Measurements from ENCODE around the gene ANKRD18B.
A peak's percentile ranks its signal among the peaks of the same experiment; 100 is the strongest.
"Not testable (repeated sequence)": the region's sequence is repeated elsewhere in the genome, so short reads cannot be mapped to it uniquely, and the experiment has no call there.

ANKRD18B gene

DNA sequence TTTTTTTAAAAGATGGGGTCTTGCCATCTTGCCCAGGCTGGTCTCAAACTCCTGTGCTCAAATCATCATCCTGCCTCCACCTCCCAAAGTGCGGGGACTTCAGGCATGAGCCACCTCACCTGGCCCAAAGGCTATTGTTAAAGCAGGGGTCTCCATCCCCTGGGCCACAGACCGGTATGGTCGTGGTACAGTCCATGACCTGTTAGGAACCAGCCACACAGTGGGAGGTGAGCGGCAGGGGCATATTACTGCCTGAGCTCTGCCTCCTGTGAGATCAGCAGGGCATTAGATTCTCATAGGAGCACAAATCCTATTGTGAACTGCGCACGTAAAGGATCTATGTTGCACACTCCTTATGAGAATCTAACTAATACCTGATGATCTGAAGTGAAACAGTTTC is 43.1 kb upstream of the ANKRD18B start:
- no peak for TF ChIP-seq PPARA (CRISPR knock-in tag; IDR thresholded peaks at IDR 0.05; ENCODE audit: borderline replicate concordance)
- no peak for TF ChIP-seq ZNF565 (CRISPR knock-in tag; conservative IDR thresholded peaks at IDR 0.05; ENCODE audit: low read depth)
- ATAC-seq, result no peak

DNA sequence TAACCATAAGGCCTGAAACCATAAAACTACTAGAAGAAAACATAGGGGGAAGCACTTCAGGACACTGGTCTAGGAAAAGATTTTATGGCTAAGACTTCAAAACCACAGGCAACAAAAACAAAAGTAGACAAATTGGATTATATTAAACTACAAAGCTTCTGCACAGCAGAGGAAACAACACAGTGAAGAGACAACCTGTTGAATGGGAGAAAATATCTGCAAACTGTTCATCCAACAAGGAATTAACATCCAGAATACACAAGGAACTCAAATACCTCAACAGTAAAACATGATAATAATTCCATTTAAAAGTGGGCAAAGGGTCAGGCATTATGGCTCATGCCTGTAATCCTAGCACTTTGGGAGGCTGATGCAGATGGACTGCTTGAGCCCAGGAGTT is 38.7 kb upstream of the ANKRD18B start:
- ATAC-seq, result not testable (repeated sequence)

DNA sequence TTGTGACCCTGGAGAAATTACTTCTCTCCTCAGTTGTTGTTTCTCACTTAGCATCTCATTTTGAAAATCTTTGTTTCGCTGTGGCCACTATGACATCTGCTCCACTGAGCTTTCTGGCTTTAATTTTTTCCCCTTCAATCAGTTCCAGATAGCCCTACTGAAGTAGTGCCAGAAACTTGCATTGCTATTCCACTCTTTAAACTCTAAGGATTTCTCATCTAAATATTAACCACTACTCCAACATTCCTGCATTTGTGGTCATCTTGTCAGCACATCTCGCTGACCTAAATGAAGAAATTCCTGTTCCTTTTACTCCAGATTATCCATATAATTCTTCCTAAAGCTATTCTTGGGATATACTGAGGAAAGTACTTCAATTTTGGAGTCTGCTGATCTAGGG is 35.0 kb upstream of the ANKRD18B start:
- no peak for TF ChIP-seq PPARA (CRISPR knock-in tag; IDR thresholded peaks at IDR 0.05; ENCODE audit: borderline replicate concordance)
- TF ChIP-seq ZNF8 (CRISPR knock-in tag; IDR thresholded peaks at IDR 0.05), result no peak
- TF ChIP-seq ESRRG (CRISPR knock-in tag; IDR thresholded peaks at IDR 0.05), result no peak
- TF ChIP-seq, protein P1, sequence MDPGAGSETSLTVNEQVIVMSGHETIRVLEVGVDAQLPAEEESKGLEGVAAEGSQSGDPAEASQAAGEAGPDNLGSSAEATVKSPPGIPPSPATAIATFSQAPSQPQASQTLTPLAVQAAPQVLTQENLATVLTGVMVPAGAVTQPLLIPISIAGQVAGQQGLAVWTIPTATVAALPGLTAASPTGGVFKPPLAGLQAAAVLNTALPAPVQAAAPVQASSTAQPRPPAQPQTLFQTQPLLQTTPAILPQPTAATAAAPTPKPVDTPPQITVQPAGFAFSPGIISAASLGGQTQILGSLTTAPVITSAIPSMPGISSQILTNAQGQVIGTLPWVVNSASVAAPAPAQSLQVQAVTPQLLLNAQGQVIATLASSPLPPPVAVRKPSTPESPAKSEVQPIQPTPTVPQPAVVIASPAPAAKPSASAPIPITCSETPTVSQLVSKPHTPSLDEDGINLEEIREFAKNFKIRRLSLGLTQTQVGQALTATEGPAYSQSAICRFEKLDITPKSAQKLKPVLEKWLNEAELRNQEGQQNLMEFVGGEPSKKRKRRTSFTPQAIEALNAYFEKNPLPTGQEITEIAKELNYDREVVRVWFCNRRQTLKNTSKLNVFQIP (CRISPR knock-in tag; IDR thresholded peaks at IDR 0.05; ENCODE audit: borderline replicate concordance, low read depth), result no peak
- TF ChIP-seq GLIS3 (CRISPR knock-in tag; IDR thresholded peaks at IDR 0.05), result no peak
- no peak for TF ChIP-seq OSR1 (CRISPR knock-in tag; IDR thresholded peaks at IDR 0.05)
- no peak for TF ChIP-seq BACH2 (CRISPR knock-in tag; IDR thresholded peaks at IDR 0.05; ENCODE audit: borderline replicate concordance)
- TF ChIP-seq ZC3H10 (CRISPR knock-in tag; IDR thresholded peaks at IDR 0.05), result no peak
- no peak for TF ChIP-seq TCF4 (CRISPR knock-in tag; IDR thresholded peaks at IDR 0.05; ENCODE audit: borderline replicate concordance)
- TF ChIP-seq SNAI2 (CRISPR knock-in tag; IDR thresholded peaks at IDR 0.05), result no peak
- TF ChIP-seq ZFP30 (CRISPR knock-in tag; IDR thresholded peaks at IDR 0.05), result no peak
- TF ChIP-seq ZNF565 (CRISPR knock-in tag; conservative IDR thresholded peaks at IDR 0.05; ENCODE audit: low read depth), result no peak
- TF ChIP-seq, protein P2, sequence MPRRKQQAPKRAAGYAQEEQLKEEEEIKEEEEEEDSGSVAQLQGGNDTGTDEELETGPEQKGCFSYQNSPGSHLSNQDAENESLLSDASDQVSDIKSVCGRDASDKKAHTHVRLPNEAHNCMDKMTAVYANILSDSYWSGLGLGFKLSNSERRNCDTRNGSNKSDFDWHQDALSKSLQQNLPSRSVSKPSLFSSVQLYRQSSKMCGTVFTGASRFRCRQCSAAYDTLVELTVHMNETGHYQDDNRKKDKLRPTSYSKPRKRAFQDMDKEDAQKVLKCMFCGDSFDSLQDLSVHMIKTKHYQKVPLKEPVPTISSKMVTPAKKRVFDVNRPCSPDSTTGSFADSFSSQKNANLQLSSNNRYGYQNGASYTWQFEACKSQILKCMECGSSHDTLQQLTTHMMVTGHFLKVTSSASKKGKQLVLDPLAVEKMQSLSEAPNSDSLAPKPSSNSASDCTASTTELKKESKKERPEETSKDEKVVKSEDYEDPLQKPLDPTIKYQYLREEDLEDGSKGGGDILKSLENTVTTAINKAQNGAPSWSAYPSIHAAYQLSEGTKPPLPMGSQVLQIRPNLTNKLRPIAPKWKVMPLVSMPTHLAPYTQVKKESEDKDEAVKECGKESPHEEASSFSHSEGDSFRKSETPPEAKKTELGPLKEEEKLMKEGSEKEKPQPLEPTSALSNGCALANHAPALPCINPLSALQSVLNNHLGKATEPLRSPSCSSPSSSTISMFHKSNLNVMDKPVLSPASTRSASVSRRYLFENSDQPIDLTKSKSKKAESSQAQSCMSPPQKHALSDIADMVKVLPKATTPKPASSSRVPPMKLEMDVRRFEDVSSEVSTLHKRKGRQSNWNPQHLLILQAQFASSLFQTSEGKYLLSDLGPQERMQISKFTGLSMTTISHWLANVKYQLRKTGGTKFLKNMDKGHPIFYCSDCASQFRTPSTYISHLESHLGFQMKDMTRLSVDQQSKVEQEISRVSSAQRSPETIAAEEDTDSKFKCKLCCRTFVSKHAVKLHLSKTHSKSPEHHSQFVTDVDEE (CRISPR knock-in tag; IDR thresholded peaks at IDR 0.05), result no peak
- TF ChIP-seq, protein P3, sequence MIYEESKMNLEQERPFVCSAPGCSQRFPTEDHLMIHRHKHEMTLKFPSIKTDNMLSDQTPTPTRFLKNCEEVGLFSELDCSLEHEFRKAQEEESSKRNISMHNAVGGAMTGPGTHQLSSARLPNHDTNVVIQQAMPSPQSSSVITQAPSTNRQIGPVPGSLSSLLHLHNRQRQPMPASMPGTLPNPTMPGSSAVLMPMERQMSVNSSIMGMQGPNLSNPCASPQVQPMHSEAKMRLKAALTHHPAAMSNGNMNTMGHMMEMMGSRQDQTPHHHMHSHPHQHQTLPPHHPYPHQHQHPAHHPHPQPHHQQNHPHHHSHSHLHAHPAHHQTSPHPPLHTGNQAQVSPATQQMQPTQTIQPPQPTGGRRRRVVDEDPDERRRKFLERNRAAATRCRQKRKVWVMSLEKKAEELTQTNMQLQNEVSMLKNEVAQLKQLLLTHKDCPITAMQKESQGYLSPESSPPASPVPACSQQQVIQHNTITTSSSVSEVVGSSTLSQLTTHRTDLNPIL (CRISPR knock-in tag; IDR thresholded peaks at IDR 0.05; ENCODE audit: low read depth), result no peak
- TF ChIP-seq ISL1 (CRISPR knock-in tag; IDR thresholded peaks at IDR 0.05), result no peak
- no peak for TF ChIP-seq ZFP3 (CRISPR knock-in tag; IDR thresholded peaks at IDR 0.05)
- no peak for TF ChIP-seq TOX (CRISPR knock-in tag; IDR thresholded peaks at IDR 0.05; ENCODE audit: borderline replicate concordance)
- no peak for TF ChIP-seq CSDC2 (CRISPR knock-in tag; IDR thresholded peaks at IDR 0.05)
- TF ChIP-seq, protein P4, sequence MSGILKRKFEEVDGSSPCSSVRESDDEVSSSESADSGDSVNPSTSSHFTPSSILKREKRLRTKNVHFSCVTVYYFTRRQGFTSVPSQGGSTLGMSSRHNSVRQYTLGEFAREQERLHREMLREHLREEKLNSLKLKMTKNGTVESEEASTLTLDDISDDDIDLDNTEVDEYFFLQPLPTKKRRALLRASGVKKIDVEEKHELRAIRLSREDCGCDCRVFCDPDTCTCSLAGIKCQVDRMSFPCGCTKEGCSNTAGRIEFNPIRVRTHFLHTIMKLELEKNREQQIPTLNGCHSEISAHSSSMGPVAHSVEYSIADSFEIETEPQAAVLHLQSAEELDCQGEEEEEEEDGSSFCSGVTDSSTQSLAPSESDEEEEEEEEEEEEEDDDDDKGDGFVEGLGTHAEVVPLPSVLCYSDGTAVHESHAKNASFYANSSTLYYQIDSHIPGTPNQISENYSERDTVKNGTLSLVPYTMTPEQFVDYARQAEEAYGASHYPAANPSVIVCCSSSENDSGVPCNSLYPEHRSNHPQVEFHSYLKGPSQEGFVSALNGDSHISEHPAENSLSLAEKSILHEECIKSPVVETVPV (CRISPR knock-in tag; IDR thresholded peaks at IDR 0.05), result no peak
- TF ChIP-seq ARNTL (CRISPR knock-in tag; IDR thresholded peaks at IDR 0.05; ENCODE audit: borderline replicate concordance, low read depth), result no peak
- peak; percentile 83 for ATAC-seq

DNA sequence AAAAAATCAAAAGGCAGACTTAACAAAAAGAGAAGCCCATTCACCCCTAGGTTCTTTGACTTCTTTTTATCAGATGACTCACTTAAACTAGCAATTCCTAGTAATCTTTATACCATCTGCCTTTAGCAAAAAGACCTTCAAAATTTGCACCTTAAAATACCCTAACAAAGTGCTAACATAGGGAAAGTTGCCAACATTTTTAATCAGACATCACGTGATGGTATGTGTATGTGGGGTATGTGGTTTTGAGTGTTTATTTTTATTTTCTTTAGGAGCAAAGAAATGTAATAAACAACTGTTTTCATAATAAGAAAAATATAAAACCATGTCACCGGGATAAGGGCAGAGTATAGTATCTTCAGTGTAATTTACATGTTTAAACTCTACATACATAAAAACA is 30.2 kb upstream of the ANKRD18B start:
- not testable (repeated sequence) for ATAC-seq

DNA sequence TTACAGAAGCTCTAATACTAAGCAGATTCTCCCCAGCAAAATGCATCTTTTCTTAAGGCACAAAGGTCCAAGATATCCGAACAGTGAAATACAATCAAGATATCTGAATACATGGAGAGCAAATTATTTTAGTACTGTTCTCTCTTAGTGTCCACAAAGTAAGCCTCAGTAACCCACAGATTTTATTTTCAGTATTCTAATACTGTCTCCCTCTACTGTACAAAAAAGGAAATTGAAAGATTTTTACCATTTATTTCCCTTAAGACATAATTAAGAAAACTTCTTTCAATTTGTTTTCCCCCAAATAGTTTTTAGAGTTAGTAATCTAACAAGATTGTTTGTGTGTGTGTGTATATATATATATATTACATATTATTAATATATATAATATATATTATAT is 25.7 kb upstream of the ANKRD18B start:
- peak; percentile 56 for ATAC-seq
- no peak for TF ChIP-seq TCF4 (CRISPR knock-in tag; IDR thresholded peaks at IDR 0.05; ENCODE audit: borderline replicate concordance)
- TF ChIP-seq, protein P5, sequence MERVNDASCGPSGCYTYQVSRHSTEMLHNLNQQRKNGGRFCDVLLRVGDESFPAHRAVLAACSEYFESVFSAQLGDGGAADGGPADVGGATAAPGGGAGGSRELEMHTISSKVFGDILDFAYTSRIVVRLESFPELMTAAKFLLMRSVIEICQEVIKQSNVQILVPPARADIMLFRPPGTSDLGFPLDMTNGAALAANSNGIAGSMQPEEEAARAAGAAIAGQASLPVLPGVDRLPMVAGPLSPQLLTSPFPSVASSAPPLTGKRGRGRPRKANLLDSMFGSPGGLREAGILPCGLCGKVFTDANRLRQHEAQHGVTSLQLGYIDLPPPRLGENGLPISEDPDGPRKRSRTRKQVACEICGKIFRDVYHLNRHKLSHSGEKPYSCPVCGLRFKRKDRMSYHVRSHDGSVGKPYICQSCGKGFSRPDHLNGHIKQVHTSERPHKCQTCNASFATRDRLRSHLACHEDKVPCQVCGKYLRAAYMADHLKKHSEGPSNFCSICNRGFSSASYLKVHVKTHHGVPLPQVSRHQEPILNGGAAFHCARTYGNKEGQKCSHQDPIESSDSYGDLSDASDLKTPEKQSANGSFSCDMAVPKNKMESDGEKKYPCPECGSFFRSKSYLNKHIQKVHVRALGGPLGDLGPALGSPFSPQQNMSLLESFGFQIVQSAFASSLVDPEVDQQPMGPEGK (CRISPR knock-in tag; IDR thresholded peaks at IDR 0.05; ENCODE audit: borderline replicate concordance), result no peak
- TF ChIP-seq ZFP3 (CRISPR knock-in tag; IDR thresholded peaks at IDR 0.05), result no peak
- no peak for TF ChIP-seq TOX (CRISPR knock-in tag; IDR thresholded peaks at IDR 0.05; ENCODE audit: borderline replicate concordance)
- TF ChIP-seq ZC3H10 (CRISPR knock-in tag; IDR thresholded peaks at IDR 0.05), result no peak
- TF ChIP-seq SNAI2 (CRISPR knock-in tag; IDR thresholded peaks at IDR 0.05), result no peak
- TF ChIP-seq, protein P2 (CRISPR knock-in tag; IDR thresholded peaks at IDR 0.05), result no peak
- TF ChIP-seq PPARA (CRISPR knock-in tag; IDR thresholded peaks at IDR 0.05; ENCODE audit: borderline replicate concordance), result no peak
- TF ChIP-seq BACH2 (CRISPR knock-in tag; IDR thresholded peaks at IDR 0.05; ENCODE audit: borderline replicate concordance), result no peak
- no peak for TF ChIP-seq ESRRG (CRISPR knock-in tag; IDR thresholded peaks at IDR 0.05)
- TF ChIP-seq ZFP30 (CRISPR knock-in tag; IDR thresholded peaks at IDR 0.05), result no peak
- no peak for TF ChIP-seq ZNF8 (CRISPR knock-in tag; IDR thresholded peaks at IDR 0.05)

All from SK-N-SH treated with all-trans-retinoic acid at 6 μM for 48 hours (cell line).